ENCODE measurements around the gene ZNF44.
A peak's percentile ranks its signal among the peaks of the same experiment; 100 is the strongest.
"Not testable (repeated sequence)": the region's sequence is repeated elsewhere in the genome, so short reads cannot be mapped to it uniquely, and the experiment has no call there.

The ZNF44 gene

GRCh38 chr19:12294249-12295158 is at the start of gene ZNF44:
Gene ZNF44, minus strand, starts transcription at chr19:12294883. Its CDS starts 189 bp downstream, at chr19:12294694.
- peak; percentile 93 for DNase-seq (ENCODE audit: low read depth)

- peak; percentile 94 for DNase-seq (ENCODE audit: low read depth)
These were observed 38.8 kb upstream of the ZNF44 start, which contains the start of gene ZNF563 for GRCh38 chr19:12333162-12334159. Gene ZNF563, minus strand, starts transcription at chr19:12333633. Its CDS starts 151 bp downstream, at chr19:12333482.

- DNase-seq (ENCODE audit: low read depth): peak; percentile 61
These were observed 36.7 kb upstream of the ZNF44 start for GRCh38 chr19:12331211-12331941.

- DNase-seq (ENCODE audit: low read depth): no peak
These were observed 35.7 kb upstream of the ZNF44 start for GRCh38 chr19:12330340-12330739.

- no peak for DNase-seq (ENCODE audit: low read depth)
These were observed 31.0 kb upstream of the ZNF44 start for GRCh38 chr19:12325690-12326089.

GRCh38 chr19:12318782-12319413 is 24.2 kb upstream of the ZNF44 start:
- no peak for DNase-seq (ENCODE audit: low read depth)

- no peak for DNase-seq (ENCODE audit: low read depth)
These were observed 19.9 kb upstream of the ZNF44 start for GRCh38 chr19:12314553-12314952.

- DNase-seq (ENCODE audit: low read depth): not testable (repeated sequence)
These were observed 14.2 kb upstream of the ZNF44 start for GRCh38 chr19:12308891-12309290.

GRCh38 chr19:12295191-12295590 is 508 bp upstream of the ZNF44 start:
- no peak for DNase-seq (ENCODE audit: low read depth)

GRCh38 chr19:12293777-12294248 is 870 bp downstream of the ZNF44 start:
- DNase-seq (ENCODE audit: low read depth): peak; percentile 25

GRCh38 chr19:12289790-12290065 is 5.0 kb downstream of the ZNF44 start:
- no peak for DNase-seq (ENCODE audit: low read depth)

GRCh38 chr19:12287958-12288500 is 6.7 kb downstream of the ZNF44 start:
- no peak for DNase-seq (ENCODE audit: low read depth)

- no peak for DNase-seq (ENCODE audit: low read depth)
These were observed 10.1 kb downstream of the ZNF44 start for GRCh38 chr19:12284631-12285030.

- DNase-seq (ENCODE audit: low read depth): no peak
These were observed 10.5 kb downstream of the ZNF44 start for GRCh38 chr19:12284226-12284625.

- no peak for DNase-seq (ENCODE audit: low read depth)
These were observed 16.0 kb downstream of the ZNF44 start for GRCh38 chr19:12278713-12279112.

- DNase-seq (ENCODE audit: low read depth): no peak
These were observed 21.4 kb downstream of the ZNF44 start for GRCh38 chr19:12272980-12273901.

- DNase-seq (ENCODE audit: low read depth): no peak
These were observed 22.3 kb downstream of the ZNF44 start for GRCh38 chr19:12272386-12272785.

GRCh38 chr19:12270854-12271253 is 23.8 kb downstream of the ZNF44 start:
- DNase-seq (ENCODE audit: low read depth): no peak

GRCh38 chr19:12265921-12266704 is 28.6 kb downstream of the ZNF44 start:
- DNase-seq (ENCODE audit: low read depth): no peak

Measured in activated gamma-delta T cell treated with anti-CD3 and anti-CD28 coated beads, Interleukin-2, amount 50 U/mL, for 16 hours (primary cell).